ENCODE measurements around the gene SEMA6C.
"Not testable (repeated sequence)": the region's sequence is repeated elsewhere in the genome, so short reads cannot be mapped to it uniquely, and the experiment has no call there.

Gene SEMA6C

DNA sequence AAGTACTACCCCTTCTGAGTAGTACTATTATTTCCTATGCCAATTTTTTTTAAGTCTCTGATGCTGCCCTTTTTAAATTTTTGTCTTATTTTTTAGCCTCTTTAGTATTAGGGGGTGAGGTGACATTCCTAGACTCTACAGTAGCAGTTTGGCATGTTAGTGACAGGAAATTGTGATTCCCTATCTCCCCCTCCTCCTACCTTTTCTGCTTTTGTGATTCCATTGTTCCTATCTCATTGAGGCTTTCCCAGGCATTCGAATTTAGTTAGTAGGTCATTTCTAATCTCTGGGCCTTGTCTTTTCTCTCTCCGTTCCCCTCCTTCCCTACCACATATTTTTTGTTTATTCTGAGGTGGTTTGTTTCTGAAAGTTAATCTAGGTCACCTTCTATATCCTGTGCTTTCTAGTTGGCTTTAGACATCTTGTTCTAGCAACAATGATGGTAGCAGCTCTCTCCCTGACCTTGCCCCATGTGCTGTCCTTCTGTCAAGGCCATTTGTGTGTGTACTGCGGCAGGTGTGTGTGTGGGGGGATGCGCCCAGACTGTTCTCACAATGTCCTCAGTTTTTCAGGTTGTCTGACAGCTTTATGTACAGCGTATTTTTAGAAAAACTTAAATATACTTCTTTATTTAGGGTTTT, 21.5 kb downstream of the SEMA6C start:
- no peak for DNase-seq

DNA sequence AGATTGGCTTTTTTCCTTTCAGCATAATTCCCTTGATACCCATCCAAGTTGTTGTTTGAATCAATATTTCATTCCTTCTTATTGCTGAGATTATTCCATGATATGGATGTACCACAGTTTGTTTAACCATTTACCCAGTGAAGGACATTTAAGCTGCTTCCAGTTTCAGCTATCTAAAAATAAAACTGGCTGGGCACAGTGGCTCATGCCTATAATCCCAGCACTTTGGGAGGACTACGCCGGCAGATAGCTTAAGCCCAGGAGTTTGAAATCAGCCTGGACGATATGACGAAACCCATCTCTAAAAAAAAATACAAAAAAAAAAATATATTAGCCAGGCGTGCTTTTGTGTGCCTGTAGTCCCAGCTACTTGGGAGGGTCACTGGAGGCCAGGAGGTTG, 32.6 kb downstream of the SEMA6C start:
- no peak for DNase-seq

DNA sequence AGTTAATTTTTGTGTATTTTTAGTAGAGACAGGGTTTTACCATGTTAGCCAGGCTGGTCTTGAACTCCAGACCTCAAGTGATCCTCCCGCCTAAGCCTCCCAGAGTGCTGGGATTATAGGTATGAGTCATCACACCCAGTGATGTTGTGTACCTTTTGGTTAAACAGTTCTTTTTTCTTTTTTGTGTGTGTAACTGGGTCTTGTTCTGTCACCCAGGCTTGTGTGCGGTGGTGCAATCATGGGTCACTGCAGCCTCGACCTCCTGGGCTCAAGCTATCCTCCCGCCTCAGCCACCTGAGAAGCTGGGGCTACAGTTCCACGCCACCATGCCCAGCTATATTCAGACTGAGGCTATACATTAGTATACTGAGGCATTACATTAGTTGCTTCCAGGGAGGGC, 38.1 kb downstream of the SEMA6C start:
- no peak for DNase-seq

DNA sequence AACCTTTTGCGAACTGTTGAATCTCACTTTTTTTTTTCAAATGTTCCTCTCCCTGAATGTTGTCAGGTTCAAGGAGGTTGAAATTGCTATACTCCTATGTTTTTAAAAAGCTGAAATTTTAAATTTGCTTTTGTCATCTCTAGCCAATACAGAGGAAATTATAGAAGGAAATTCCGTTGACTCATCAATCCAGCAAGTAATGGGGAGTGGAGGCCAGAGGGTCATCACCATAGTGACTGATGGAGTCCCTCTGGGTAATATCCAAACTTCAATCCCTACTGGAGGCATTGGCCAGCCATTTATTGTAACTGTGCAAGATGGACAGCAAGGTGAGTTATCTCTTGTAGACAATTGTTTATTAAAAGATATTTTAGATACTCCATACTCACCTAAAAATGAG, 39.5 kb downstream of the SEMA6C start:
- DNase-seq: peak; percentile 35

DNA sequence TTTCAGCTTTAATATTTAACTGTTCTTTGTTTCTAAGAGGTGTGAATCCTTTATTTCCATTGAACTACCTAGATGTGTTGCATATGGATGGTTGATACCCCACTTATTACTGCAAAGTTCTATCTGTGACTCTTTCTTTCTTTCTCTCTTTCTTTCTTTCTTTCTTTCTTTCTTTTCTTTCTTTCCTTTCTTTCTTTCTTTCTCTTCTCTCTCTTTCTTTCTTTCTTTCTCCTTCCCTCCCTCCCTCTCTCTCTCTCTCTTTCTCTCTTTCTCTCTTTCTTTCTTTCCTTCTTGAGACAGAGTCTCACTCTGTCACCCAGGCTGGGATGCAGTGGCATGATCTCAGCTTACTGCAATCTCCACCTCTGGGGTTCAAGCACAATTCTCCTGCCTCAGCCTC, 41.8 kb downstream of the SEMA6C start:
- no peak for DNase-seq

DNA sequence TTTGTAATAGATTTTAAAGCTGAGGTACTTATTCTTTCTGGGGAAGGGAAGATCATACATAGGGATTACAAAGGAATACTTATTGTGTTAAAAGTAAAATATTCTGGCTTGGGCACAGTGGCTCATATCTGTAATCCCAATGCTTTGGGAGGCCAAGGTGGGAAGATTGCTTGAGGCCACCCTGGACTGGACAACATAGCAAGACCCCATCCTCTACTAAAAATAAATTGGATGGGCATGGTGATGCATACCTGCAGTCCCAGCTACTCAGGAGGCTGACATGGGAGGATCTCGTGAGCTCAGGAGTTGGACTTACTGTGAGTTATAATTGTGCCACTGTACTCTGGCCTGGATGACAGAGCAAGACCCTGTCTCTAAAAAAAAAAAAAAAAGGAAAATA, 48.3 kb downstream of the SEMA6C start:
- no peak for DNase-seq

DNA sequence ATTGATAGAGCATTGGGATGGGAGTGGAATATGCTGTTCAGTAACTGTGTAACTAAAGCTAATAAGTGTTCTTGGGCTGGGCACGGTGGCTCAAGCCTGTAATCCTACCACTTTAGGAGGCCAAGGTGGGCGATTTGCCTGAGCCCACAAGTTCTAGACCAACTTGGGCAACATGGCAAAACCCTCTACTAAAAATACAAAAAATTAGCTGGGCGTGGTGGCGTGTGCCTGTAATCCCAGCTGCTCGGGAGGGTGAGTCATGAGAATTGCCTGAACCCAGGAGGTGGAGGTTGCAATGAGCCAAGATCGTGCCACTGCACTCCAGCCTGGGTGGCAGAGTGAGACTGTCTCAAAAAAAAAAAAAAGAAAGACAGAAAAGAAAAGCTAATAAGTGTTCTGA, 49.0 kb downstream of the SEMA6C start:
- DNase-seq: not testable (repeated sequence)

GRCh38 chr1:151085953-151086559, 60.4 kb downstream of the SEMA6C start:
- no peak for DNase-seq

Measured in fibroblast of skin of abdomen (primary cell).